ENCODE data around the gene DCTN2.
A peak's percentile ranks its signal among the peaks of the same experiment; 100 is the strongest.
"Not testable (repeated sequence)": the region's sequence is repeated elsewhere in the genome, so short reads cannot be mapped to it uniquely, and the experiment has no call there.

The DCTN2 gene

DNA sequence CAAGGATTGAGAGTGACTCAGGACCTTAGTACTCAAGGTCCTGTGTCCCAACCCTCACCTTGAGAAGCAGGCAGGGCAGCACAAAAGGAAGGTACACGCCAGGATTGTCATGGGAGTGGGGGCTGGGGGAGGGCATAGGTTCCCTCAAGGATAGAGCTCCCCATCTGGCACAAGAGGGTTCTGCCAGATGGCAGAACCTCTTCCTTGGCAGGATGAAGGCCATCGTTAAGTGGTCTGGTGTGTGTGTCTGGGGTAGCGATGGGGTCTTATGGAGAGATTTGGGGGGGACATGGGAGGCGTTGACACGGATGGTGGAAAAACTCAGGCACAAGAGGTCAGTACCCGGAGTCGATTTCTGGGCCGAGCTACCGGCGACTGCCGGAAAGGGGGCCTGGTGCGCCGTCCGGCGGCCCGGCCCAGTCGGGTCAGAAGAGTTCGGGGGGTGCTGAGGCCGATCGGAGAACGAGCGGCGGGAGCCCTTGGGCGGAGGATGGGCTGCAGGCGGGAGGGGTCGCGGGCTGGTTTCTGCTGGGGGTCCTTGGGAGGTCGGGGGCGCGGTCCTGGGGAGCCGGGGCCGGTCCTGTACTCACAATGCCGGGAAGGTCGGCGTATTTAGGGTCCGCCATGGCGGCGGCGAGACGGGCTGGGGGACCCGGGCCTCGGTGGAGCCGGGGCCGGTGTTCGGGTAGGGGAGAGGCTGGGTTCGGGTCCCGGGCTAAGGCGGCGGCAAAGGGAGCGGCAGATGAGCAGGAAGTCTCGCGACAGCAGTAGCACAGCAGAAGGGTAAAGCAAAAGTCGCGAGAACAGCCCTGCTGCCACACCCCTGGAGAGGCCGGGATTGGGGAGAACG is at the start of gene DCTN2:
Gene DCTN2 (minus strand): TSS at position 755 of the 850 bp plus-strand sequence. CDS start 129 bp downstream, at position 626.
- peak; percentile 93 for DNase-seq

DNA sequence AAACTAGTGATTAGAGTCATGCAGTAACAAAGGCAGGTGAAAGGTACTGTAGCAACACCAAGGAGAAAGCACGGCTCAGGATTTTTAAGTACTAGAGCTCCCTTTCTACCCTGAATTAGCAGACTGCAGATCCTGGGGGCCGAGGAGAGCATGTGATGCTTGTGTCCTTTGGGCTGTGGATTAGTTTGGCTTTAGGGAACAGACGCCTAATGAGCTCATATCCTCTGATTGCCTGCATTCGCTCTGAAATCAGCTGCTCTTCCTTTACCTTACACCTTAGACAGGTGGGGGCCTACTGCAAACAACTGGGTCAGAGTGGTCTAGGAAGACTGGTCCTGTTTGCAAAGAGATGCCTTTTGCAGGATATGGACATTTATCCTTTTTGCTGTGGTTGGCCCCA is 46.2 kb upstream of the DCTN2 start:
- no peak for DNase-seq

DNA sequence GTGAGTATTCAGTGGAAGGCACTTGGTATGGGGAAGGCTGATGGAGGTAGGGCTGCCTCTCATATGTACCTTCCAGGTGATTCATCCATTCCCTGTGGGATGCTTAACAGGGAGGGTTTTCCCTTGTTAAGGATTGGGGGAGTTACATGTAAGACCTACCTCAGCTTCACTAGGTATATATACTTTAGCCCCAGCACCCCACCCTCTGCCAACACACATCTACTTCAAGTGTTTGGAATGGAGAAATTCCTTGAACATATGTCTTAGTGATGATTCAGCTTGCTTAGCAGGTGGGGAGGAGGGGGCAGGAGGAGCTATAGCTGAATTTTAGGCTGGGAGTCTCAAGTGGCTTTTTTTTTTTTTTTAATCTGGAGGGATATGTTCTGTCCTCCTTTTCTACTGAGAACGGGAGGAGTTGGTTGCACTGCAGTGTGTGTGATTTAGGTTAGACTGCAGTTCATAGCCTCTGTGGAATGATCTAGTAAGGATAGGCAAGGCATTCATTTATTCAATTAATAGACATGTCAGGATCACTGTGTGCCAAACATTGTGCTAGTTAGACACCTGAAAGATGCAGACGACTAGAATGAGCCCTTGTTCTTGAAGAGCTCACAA is 45.7 kb upstream of the DCTN2 start:
- no peak for DNase-seq

DNA sequence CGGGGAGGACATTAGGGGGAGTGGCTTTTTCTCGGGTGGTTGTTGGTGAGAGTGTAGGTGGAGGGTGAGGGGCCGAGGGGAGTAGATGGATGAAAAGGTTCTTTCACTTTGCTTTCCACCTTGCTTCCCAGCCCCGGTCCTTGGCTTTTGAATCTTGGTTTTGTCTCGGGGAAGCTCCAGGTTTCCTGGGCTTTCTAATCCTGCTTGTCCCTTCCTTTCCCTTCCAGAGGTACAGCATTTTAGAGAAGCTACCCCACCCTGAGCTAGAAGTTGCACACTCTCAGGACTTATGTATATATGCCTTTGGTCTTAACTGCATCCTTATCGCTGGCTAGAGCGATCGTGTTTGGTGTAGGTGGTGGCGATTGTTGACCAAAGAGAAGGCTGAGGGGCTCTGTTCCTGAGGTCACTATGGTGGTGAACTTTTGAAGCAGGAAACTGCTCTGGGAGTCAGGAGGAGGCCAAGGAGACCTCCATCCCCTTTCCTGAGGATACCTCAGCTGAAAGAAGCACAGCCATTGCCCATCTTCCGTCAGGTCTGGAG is 44.9 kb upstream of the DCTN2 start:
- DNase-seq = no peak

DNA sequence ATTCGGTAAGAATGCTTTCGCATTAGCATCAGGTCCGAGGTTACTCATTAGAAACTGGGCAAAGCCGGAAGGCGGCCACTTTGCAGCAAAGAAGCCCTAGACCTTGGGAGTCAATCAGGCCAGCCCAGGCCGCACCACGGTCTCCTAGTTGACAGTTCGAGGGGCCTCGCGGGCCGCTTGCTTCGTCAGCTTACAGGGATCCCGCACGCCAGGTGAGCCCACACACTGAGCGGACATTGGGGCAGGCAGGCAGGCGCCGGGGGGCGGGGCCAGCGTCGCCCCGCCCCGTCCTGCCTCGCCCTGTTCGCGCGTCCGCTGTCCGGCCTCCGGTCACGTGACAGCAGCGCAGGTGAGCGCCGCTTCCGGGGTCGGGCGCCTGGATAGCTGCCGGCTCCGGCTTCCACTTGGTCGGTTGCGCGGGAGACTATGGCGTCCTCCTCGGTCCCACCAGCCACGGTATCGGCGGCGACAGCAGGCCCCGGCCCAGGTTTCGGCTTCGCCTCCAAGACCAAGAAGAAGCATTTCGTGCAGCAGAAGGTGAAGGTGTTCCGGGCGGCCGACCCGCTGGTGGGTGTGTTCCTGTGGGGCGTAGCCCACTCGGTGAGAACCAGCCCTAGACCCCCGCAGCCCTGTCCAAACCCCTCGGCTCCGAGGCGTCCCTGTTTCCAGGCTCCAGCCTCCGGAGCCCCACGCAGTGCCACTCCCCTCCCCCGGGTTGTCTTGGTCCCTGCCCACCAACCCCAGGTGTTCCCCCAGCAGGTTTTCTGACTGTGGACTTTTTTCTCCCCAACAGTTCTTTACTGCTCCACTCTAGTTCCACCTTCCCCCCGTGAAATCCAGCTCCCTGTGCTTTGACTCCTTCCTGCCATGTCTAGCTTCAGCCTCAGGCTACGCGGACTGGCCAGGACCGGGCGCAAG is 44.1 kb upstream of the DCTN2 start, which contains the start of gene PIP4K2C:
Gene PIP4K2C (plus strand): TSS at position 329 of the 918 bp plus-strand sequence. CDS start 98 bp downstream, at position 427.
- DNase-seq = peak; percentile 25

DNA sequence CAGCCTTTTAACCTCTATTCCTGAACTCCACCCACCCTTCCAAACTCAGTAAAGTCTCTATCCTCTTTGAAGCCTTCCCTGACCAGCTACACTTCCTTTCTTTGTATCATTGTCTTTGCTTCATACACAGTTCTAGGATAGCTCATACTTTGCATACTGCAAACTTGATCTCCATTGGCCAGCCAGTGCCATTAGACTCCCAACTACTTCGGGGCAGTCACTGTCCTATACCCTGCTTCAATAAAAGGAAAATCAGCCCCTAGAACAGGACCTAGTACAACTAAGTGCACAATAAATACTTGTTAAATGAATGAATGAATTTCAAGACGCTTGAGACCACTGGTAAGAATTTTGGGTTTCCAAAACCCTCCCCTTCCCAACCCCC is 43.5 kb upstream of the DCTN2 start:
- no peak for DNase-seq

DNA sequence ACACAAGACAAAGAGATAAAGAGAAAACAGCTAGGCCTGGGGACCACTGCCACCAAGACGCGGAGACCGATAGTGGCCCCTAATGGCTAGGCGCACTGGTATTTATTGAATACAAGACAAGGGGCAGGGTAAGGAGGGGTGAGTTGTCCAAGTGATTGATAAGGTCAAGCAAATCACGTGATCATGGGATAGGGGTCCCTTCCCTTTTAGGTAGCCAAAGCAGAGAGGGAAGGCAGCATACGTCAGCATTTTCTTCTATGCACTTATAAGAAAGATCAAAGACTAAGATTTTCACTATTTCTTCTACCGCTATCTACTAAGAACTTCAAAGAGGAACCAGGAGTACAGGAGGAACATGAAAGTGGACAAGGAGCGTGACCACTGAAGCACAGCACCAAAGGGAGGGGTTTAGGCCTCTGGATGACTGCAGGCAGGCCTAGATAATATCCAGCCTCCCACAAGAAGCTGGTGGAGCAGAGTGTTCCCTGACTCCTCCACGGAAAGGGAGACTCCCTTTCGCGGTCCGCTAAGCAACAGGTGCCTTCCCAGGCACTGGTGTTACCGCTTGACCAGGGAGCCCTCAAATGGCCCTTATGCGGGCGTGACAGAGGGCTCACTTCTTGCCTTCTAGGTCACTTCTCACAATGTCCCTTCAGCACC is 42.1 kb upstream of the DCTN2 start:
- not testable (repeated sequence) for DNase-seq

DNA sequence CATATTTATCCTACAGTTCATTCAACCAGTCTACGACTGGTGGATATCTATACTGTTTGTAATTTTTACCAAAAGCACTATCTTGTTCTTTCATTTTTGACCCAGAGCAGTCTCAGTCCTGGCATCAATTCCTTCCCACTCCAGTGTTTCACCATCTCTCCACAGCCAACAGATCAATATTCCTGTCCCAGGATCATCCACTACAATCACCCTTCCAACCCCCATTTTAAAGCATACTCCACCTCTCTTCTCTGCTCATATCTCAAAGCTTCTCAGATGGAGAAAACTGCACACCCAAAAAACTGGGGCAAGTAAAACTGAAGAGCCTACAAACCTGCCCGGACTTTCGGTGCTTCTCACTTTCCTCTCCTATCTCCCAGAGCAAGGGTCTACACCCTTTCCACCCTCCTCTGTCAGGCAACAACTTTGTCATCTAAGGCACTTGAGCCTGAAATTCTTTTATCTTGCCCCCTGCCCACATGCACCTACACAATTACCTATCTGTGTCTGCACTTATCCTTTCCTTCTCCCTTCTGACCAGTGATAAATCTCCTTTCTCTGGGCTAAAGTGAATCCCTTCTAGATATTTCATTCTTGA is 39.9 kb upstream of the DCTN2 start:
- no peak for DNase-seq

DNA sequence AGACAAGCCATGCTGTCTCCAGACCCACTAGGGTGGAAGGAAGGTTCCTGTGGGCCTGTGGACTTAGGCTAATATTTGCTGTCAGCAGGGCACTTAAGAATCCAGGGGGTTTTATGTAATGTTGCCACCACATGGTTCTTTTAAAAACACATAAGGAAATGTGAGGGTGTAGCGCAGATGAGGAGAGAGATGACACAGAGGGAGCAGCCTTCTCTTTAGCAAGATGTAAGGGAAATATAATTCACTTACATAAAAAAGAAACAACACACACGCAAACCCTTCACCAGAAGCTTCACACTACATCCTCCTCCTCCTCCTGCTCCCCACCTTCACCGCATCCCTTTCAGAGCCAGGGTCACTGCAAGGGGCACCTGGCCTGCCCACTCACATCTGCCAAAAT is 39.1 kb upstream of the DCTN2 start:
- no peak for DNase-seq

DNA sequence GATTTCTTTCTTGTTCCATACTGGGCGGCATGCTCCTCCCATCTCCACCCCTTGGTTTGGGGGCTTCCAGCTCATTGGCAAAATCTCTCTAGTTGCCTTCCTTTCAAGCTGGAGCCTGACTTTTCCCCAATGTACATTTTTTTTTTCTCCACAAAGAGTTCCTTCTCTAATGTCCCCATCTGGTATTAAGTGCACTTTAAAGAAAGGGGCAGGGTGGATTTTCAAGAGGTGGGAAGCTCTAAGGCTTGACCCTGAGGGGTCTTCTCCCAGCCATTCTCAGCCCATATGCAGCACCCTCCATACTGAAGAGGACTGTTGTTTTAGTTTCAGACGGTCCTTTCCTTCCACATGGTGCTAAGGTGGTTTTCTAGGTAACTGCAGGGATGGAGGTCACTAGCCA is 38.2 kb upstream of the DCTN2 start:
- no peak for DNase-seq

DNA sequence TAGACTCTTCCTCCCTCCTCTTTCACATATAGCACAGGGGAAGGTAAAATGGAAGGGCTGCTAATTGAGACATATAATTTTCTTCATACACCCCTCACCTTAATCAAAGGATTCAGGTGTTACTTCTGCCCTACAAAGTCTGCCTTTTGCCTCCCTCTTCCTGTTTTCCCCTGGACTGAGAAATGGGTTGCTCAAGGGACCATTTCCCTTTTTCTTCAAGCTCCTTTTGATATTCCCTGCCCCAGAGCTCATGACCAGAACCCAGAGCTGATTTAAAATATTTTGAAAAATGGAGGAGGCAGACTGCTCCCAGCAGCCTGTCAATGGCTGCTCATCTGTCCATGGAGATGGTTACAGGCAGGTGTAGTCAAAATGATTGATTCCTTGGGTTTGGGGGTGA is 37.7 kb upstream of the DCTN2 start:
- no peak for DNase-seq

DNA sequence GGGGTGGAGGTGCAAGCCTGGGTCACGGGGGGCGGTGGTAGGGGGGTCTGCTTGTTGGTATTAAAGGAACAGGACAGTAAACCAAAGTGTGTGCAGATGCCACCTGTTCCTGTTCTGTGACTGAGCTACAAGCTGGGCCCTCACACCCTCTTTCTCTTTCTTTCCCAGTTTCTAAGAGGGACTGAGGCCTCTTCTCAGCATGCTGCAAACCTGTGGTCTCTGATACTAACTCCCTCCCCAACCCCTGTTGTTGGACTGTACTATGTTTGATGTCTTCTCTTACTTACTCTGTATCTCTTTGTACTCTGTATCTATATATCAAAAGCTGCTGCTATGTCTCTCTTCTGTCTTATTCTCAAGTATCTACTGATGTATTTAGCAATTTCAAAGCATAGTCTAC is 37.1 kb upstream of the DCTN2 start:
- DNase-seq = no peak

DNA sequence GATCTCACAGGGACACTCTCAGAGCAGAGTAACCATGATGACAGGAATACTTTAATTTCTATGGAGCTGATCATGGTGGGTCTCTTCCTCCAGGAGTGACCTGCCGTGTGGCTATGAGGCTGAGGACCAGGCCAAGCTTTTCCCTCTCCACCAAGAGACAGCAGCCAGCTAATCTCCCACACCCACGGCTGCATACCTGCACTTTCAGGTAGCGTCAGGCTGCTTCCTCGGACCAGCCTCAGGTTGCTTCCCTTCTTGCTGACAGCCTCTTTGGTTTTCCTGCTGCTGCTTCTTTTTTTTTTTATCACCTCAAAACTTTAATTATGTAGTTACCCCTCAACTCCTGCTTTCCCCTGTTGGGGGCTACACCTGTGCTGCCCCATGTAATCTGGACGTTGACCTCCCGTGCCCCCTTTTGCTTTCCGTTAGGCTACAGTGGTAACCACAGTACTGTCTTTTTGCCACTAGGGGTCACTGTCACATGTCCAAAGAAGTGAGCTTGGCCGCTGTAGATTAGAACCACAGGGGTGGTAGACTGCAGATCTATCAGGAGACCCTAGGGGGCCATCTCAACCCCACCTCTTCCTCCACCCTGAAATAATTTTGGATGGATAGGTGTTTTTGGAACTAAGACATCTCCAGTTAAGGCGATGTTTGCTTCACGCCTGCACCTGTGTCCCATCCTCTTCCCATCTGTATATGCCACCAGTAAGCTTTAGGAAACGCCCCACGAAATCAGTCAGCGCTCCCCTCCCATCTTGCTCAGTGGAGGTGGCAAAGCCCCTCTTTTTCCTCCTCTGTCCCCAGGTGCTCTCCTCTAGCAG is 36.2 kb upstream of the DCTN2 start:
- DNase-seq = peak; percentile 69

DNA sequence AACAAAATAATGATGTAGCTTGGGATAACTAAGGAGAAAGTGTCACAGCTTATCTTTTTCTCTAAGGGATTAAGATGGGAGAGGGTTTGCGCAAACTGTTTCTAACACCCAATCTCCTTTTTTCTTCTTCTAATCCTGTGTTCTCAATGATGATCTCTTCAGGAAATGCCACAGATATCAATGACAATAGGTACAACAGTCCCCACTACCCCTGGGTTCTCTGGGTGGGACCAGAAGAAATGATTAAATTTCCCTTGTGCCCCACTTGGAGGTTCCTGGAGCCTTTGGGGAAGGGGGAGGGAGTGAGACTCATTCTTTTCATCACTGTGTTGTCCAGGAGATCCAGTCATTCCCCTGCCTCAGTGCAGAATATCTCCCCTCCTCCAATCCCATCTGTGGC is 35.4 kb upstream of the DCTN2 start:
- no peak for DNase-seq

DNA sequence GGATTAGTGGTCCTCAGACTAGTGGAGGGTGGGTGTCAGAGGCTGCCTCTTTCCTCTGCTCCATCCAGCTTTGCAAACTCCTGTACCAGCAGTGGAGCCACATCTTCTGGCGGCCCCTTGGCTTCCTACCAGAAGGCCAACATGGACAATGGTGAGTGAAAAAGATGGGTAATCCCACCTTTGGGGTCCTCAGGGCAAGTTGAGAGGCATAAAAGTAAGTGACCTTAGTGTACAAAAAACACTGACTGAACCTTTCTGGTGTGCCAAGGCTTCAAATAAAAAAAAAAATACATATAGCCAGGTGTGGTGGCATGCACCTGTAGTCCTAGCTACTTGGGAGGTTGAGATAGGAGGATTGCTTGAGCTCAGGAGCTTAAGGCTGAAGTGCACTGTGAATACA is 34.8 kb upstream of the DCTN2 start:
- DNase-seq = no peak

DNA sequence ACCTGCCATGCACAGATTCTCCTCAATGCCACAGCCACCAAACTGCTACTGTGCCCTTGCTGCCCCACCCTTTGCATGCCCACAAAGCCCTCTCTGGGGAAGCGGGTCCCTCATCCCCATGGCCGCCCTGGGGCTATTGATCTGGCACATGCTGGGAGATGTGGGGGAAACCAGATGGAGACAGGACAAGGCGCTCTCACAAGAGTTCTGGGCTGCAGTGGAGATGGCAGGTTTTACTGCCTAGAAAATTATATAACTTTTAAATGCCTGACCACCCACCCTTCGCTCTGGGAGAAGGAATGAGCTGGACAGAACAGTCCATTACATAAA is 33.4 kb upstream of the DCTN2 start:
- DNase-seq = no peak

DNA sequence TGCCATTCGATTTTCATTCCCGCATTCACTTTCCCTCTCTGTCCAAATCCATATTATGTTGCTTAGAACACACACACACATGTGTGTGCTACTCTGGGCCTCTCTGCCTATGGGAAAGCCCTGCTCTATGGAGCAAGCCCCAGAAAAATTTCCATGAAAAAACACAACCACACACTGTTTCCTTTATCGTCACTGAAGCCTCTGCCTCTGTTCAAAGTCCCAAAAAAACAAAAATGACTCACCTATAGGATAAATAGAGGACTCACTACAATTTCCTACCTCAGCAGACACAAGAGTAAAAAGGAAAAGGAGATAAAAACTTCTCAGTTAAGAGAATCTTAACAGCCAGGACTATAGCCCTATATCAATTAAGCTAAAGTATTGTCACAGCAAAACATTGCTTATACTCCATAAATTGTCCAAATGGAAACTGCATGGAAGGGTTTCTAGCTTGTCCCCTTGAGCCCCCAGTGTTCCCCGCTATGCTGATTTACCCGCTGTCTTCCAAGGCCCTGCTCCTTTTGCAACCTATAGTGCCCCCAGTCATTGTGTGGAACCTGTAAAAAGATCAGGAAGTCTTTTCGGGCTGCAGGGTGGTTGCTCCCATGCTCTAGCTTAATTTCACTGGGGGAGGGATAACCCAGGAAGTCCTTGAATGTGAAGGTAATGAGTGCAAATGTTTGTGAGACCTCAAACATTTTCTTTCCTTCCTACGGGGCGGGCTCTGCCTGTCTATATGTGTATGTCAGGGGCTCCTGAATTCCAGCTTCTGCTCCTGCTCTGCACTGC is 32.9 kb upstream of the DCTN2 start:
- DNase-seq = no peak

DNA sequence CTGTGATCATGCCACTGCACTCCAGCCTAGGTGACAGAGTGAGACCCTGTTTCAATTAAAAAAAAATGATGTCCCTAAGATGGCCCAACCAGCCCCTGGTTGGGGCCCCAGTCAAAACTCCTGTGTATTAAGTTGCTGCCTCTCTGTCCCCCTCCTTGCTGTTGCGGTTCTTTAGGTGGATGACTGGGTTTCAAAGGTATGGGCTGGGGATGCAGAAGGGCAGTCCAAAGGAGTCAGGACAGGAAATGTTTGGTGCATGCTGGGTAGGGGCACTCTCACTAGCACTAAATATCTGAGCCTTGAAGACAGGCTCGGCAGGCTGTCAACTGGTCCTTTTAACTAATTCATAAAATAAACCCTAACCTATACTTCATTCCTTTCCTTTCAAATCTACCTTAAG is 32.0 kb upstream of the DCTN2 start:
- no peak for DNase-seq

DNA sequence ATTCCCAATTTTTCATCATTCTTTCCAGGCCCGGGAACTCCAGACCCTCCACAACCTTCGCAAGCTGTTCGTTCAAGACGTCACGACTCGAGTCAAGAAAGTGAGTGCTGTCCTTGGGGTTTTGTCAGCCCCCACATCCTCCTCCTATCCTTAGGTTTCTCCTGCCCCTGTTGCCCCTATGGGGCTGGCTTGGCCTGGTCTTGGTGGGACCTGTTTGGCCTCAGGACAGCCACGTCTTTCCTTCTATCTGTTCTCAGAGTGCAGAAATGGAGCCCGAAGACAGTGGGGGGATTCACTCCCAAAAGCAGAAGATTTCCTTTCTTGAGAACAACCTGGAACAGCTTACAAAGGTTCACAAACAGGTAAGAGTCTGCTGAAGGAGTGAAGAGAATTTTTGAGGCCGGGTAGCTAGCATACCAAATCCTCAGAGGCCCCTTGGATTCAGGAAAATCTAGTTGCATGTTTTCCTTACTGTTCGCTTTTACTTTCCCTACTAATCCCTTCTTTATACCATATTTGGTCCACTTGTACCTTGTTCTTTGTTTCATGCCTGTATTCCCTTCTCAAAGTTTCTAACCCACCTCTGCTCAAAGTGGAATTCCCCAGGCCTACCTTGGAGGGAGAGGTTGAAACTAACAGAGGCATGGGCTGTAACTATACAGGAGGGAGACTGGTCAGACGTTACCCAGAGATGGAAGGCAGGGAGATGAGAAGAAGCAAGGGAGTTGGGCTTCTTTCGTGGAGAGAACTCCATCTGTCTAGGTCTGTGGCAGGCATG is 31.2 kb upstream of the DCTN2 start:
- DNase-seq = no peak

All from GDM1 (cell line).